Tongue (tissue), 2 donors: ENCODE results near the gene TAS2R43. TPM values are rescaled to one million over a fixed set of nuclear protein-coding genes. Genes with fewer than 3 reads are reported as not detected.
A peak's percentile ranks its signal among the peaks of the same experiment; 100 is the strongest.
"Not testable (repeated sequence)": the region's sequence is repeated elsewhere in the genome, so short reads cannot be mapped to it uniquely, and the experiment has no call there.

Experiments used
- DNase-seq: peaks from one replicate; pipeline ENCODE4 v3.0.0-alpha.2; 2015
- total RNA-seq: library from RNA; depleted of rRNA; stranded (reverse); fragments of >200 nt; gene quantifications from one replicate; pipeline ENCODE4 v1.2.3, GENCODE V29; 2014

TAS2R43 gene
- total RNA-seq: 20.5 TPM

DNA sequence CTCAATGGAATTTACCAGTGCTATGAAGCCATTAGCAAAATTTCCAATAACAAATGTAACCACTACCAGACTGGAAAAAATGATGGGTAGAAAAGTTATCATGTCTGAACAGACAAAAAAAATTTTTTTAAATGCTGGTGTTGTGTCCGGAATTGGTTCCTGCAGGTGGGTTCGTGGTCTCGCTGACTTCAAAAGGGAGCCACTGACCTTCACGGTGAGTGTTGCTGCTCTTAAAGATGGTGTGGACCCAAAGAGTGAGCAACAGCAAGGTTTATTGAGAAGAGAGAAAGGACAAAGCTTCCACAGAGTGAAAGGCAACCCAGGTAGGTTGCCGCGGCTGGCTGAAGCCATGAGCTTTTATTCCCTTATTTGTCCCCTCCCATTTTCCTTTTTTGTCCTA is at the start of gene TAS2R43:
TAS2R43 (minus strand) TSS at position 186 of the 400 bp plus-strand sequence; CDS start at position 102, 84 bp downstream.
- DNase-seq: no peak

DNA sequence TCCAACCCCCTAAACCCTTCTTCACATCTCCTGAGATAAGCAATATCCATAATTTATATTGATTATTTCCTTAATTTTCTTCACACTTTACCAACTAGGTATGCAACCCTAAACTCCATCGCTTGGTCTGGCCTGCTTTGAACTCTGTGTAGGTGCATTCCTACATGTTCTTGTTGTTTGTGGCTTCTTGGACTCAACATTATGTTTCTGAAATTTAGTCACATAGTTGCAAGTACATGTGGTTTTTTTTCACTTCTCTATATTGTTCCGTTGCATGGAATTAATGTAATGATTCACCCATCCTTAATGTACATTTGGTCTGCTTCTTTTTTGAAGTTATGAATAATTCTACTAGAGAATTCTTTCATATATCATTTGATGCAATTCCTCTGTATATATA is 44.0 kb upstream of the TAS2R43 start:
- DNase-seq: no peak

DNA sequence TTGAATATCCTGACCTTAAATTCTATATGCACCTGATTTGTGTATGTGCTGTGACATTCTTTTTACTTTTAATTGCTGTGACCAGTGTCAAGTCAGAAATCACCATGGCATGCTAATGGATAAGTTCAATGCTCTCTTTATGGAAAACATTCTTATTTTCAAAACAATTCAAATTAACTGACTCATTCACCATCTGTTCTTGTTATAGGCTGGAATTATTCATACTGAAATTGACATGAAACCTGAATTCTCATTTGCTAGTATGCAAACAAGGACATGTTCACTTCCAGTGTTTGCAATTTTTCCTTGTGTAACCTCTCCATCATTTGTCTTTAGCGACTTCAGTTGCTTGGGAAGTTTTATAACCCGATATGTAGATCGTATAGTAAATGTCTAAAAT is 42.2 kb upstream of the TAS2R43 start, which contains the start of gene TAS2R30:
TAS2R30 (minus strand) TSS at position 340 of the 400 bp plus-strand sequence. CDS start 400 bp downstream, outside the sequence.
- no peak for DNase-seq

- no peak for DNase-seq
These were observed 41.7 kb upstream of the TAS2R43 start for GRCh38 chr12:11133816-11134215.

DNA sequence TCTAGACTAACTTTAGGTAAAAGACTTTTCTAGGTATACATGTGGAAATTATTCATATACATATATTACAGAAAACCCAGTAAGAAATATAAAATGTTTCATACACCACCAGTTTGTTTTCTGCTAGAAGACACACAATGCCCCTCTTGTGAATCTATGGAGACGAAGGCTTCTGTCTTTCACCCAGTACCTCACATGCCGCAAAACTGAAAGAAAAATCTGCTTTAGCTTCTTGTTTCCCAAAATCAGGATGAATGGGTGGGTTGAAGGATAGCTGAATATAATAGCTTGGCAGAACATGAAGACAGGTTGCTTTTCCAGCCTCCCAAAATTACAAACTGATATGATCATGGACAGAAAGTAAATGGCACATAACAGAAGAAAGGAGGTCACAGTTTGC is 41.0 kb upstream of the TAS2R43 start:
- DNase-seq: no peak

DNA sequence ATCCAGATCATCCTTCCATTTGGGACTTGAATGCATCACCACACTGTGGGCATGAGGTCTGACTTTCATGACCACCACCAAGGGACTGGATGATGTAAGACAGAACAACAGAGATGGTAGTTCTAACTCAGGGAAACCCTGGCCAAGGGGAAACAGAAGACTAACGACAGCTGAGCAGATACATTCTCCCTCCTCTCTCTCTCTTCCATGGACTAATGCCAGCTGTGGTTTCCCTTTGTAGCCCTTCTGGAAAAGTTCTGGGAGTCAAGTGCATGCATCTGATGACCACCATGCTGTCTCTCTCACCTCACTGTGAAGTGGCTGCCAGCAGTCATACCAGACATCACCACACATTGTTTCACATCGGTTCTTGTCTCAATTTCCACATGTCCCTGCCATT is 38.9 kb upstream of the TAS2R43 start:
- no peak for DNase-seq

DNA sequence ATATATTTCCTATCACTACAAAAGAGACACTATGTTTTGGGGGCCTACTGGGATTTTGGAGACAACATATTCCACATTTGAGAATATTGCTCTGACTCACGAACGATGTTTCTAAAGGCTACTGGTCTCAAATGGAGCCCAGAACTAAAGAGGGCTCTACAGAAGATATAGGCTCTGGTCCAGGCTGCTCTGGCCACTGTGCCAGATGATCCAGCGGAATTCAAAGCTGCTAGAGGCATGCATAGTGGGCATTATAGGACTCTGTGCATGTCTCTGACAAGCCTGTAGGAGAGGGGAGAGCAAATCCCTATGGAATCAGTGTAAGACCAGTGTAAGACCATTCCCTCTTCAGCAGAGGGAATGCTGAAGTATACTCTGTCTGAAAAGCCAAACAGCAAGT is 38.3 kb upstream of the TAS2R43 start:
- no peak for DNase-seq

- not testable (repeated sequence) for DNase-seq
These were observed 22.0 kb upstream of the TAS2R43 start for GRCh38 chr12:11114130-11114529.

- not testable (repeated sequence) for DNase-seq
These were observed 19.1 kb upstream of the TAS2R43 start for GRCh38 chr12:11111213-11111612.

GRCh38 chr12:11108862-11109261 is 16.7 kb upstream of the TAS2R43 start:
- no peak for DNase-seq

DNA sequence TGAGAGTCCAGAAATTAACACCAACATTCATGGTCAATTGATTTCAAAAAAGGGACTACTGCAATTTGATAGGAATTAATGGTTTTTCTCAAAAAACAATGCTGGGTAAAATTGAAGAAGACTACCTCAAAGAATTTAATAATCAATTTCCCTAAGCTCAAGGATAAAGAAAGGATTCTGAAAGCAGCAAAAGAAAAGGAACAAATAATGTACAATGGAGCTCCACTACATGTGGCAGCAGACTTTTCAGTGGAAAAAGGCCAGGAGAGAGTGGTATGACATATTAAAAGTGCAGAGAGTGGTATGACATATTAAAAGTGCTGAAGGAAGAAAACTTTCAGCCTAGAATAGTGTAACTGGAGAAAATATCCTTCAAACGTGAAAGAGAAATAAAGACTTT is 15.6 kb upstream of the TAS2R43 start:
- no peak for DNase-seq

DNA sequence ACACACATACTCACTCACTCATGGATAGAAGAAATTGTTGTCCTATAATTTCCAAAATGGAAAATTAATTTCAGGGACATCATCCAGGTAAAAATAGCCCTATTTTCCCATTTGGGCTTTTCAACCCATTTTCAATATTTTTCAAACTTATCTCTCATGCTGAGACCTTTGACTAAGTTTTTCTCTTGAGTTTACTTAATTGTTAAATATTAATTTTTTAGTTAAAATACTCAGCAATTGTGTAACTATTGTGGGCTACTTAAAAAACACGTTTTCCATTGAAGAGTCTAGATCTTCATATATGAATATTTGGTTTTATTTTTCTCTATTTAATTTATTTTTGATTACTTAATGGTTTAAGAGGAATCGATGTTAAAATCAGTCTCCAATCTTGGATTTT is 14.2 kb upstream of the TAS2R43 start:
- DNase-seq: no peak

GRCh38 chr12:11105546-11105945 is 13.4 kb upstream of the TAS2R43 start:
- DNase-seq: no peak

- not testable (repeated sequence) for DNase-seq
These were observed 2.8 kb upstream of the TAS2R43 start for GRCh38 chr12:11094910-11095309.

- DNase-seq: no peak
These were observed 2.9 kb downstream of the TAS2R43 start for GRCh38 chr12:11089246-11089645.

- DNase-seq: no peak
These were observed 6.7 kb downstream of the TAS2R43 start for GRCh38 chr12:11085419-11085818.

DNA sequence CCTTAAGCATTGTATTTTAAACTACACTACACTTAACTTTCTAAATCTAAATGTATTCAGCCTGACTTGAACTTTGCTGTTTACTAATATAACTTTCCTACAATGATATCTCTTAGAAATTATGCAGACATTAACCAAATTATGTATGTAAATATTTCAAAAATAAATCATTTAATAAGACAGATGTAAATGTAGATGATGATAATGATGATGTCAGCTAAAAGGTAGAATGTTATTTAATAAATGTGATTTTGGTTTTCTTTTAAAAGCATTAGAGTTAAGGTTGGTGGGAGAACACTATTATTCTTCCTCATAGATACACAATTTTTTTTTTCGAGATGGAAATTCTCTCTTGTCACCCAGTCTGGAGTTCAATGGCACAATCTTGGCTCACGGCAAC is 10.1 kb downstream of the TAS2R43 start:
- no peak for DNase-seq

DNA sequence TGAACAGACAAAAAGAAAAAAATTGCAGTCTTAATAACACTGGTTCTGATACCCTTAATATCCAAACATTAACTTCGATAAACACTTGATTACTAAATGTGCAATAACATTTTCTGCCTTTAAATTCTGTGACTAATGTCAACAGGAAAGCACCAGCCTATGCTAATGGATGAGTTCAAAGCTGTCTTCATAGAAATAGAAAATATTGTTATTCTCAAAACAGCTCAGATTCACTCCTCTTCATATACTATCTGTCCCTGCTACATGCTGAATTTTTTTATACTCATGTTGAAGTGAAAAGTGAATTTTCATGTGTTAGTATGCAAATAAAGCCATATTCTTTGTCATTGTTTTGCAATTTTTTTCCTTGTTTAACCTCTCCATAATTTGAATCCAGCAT is 13.9 kb downstream of the TAS2R43 start:
- DNase-seq: no peak

DNA sequence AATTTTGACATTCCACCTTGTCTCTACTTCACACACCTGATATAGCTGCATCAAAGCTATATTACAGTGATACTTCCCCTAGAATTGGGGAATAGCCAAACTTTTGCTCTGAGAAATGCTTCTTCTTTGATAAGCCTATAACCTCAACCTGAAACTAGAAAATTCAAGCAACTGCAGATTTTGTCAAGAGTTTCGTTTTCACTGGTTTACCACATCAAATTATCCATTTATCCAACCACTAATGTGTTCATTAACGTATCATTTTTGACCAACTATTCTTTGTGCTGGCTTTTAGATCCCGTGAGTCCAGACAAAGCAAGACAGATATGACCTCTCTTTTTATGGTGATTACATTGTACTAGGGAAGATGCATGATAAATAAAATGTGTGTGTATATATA is 16.5 kb downstream of the TAS2R43 start:
- DNase-seq: no peak

GRCh38 chr12:11071414-11071813 is 20.7 kb downstream of the TAS2R43 start:
- no peak for DNase-seq

DNA sequence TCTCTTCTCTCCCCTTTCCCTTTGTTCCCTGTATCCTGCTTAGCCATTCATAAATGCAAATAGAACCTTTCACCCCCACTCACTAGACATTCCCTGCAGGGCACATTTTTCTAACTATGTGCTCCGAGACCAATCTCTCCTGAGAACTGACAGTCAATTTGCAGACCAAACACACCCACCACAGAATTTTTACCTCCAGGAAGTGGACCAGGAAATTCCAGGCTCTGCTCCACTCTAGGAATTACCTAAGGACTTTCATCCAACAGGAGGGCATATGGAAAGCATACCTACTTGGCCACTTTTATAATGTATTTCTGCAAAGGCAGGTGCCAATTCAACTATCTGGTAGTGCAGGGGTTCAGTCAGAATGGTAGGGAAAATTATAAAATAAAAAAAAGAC is 21.1 kb downstream of the TAS2R43 start:
- DNase-seq: no peak

GRCh38 chr12:11069854-11070365 is 22.2 kb downstream of the TAS2R43 start:
- DNase-seq: no peak

GRCh38 chr12:11067514-11067913 is 24.6 kb downstream of the TAS2R43 start:
- peak; percentile 14 for DNase-seq

- not testable (repeated sequence) for DNase-seq
These were observed 29.9 kb downstream of the TAS2R43 start, which contains the start of gene TAS2R46 for GRCh38 chr12:11062194-11062593. TAS2R46 (minus strand) TSS chr12:11062294; CDS start chr12:11062294, 0 bp downstream.

DNA sequence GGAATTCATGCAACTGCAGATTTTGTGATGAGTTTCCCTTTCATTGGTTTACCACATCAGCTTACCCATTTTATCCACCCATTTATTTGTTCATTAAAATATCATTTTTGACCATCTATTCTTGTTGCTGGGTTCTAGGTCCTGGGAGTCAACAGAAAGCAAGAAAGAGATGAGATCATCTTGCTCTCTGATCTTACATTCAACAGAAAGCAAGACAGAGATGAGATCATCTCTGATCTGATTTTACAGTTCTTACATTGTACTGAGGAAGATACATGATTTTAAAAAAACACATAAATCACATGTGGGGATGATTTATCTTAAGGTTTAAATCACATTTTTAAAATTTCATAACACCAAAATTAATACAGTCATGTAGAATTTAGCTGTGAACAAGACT is 32.3 kb downstream of the TAS2R43 start:
- no peak for DNase-seq
